ENCODE measurements around the gene RPH3AL.
"Not testable (repeated sequence)": the region's sequence is repeated elsewhere in the genome, so short reads cannot be mapped to it uniquely, and the experiment has no call there.

The RPH3AL gene

DNA sequence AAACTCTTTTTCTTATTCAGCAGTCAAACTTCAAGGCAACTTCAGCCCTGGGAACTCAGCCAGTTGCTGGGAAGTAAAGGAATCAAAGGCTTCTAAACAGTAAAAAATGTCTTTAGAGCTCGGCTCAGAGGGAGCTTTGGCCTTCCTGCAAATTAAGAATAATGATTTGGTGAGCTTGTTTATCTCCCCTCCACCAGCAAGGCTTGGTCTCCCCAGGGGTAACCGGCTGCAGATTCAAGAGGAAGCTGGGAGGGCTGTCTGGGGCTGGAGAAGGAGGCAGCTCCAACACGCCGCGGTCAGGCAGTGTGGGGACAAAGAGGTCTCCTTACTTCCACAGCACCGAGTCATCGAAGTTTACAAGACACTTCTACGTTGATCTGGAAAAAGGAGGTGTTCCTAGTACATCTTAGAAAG lies 153.4 kb downstream of the RPH3AL start:
- TF ChIP-seq CTCF (IDR thresholded peaks at IDR 0.05; ENCODE audit: low read depth, low read length): no peak
- no peak overlapping the region for H3K4me3 ChIP-seq (ENCODE audit: low read depth, low read length)
- in situ Hi-C loops (cut with HindIII; ENCODE audit: low sequenced_read_pairs): no loop called here
- peak; percentile 24 for DNase-seq (ENCODE audit: low read depth, low spot score)

- H3K4me3 ChIP-seq (ENCODE audit: low read depth, low read length); DNase-seq (ENCODE audit: low read depth, low spot score); in situ Hi-C loops (cut with HindIII; ENCODE audit: low sequenced_read_pairs): not testable (repeated sequence)
These were observed 154.4 kb downstream of the RPH3AL start for GRCh38 chr17:198225-198624.

DNA sequence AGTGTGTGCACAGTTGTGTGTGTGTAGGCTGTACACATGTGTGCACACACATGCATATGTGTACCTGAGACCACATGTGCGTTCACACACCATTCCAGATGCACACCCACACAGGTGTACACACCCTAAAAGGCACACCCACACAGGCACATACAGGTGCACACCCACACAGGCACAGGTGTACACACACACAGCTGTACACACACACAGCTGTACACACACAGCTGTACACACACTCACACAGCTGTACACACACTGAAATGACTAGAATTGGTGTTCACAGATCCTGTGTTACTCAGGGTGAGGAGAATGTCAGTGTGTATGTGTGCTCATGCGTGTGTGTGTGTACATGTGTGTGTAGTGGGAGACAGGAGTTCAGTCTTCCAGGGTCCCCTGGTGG lies 155.3 kb downstream of the RPH3AL start:
- in situ Hi-C loops (cut with HindIII; ENCODE audit: low sequenced_read_pairs): no loop called here
- no peak overlapping the region for H3K4me3 ChIP-seq (ENCODE audit: low read depth, low read length)
- TF ChIP-seq CTCF (IDR thresholded peaks at IDR 0.05; ENCODE audit: low read depth, low read length): no peak
- DNase-seq (ENCODE audit: low read depth, low spot score): no peak

GRCh38 chr17:194828-195602 lies 157.6 kb downstream of the RPH3AL start:
- DNase-seq (ENCODE audit: low read depth, low spot score): no peak
- H3K4me3 ChIP-seq (ENCODE audit: low read depth, low read length): no peak overlapping the region
- TF ChIP-seq CTCF (IDR thresholded peaks at IDR 0.05; ENCODE audit: low read depth, low read length): no peak
- in situ Hi-C loops (cut with HindIII; ENCODE audit: low sequenced_read_pairs): no loop called here

DNA sequence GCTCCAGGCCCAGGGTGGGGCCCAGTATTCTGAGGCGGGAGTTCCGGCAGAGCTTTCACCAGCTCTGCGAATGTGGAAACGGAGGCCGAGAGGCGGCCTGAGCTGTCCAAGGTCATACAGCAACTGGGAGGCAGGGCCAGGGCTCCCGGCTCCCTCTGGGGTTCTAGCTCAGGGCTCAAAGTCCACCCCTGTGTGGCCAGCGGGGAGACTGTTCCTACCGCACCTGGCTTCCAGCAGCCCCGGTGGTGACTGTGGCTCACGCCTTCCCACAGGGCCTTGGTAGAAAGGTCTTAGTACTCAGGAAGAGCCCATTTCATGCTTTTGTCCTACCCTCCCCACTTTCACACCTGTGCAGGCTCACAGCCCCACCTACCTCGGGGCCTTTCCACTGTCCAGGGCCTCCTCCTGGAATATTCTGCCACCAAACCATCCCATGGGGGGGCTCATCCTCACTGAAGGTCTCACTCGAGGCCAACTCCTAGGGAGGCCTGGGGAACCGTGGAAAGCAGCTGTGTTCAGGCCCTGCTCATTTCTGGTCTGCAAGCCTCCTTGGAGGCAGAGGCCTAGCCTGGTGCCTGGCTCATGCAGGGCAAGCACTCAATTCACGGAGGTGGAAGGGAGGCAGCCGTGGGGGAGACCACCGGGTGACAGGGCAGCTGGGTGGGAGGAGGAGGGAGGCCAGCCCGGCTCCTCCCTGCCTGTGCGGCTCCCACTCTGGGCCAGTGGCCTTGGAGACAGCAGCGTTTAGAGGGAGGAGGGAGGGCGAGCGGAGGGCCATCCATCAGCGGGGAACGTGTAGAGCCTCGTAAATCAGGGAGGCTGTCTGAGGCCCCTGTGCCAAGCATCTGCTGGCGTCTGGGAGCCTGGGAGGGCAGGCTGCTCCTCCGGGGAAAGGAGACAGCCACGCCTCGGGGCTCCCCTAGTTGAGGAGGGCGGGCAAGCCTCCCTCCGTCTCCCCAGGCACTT lies 158.5 kb downstream of the RPH3AL start:
- no peak for DNase-seq (ENCODE audit: low read depth, low spot score)
- no peak for TF ChIP-seq CTCF (IDR thresholded peaks at IDR 0.05; ENCODE audit: low read depth, low read length)
- in situ Hi-C loops (cut with HindIII; ENCODE audit: low sequenced_read_pairs): no loop called here
- no peak overlapping the region for H3K4me3 ChIP-seq (ENCODE audit: low read depth, low read length)

- in situ Hi-C loops (cut with HindIII; ENCODE audit: low sequenced_read_pairs): no loop called here
- no peak for DNase-seq (ENCODE audit: low read depth, low spot score)
- no peak for TF ChIP-seq CTCF (IDR thresholded peaks at IDR 0.05; ENCODE audit: low read depth, low read length)
- H3K4me3 ChIP-seq (ENCODE audit: low read depth, low read length): no peak overlapping the region
These were observed 159.2 kb downstream of the RPH3AL start for GRCh38 chr17:193426-193810.

Measured in astrocyte of the spinal cord (primary cell).